GM12874 (cell line): Measurements from ENCODE around the gene SLC6A17.

ENCODE experiments used
- TF ChIP-seq, protein P1 (sequence below): IDR thresholded peaks from 2 replicates; pipeline ENCODE4 v1.5.1; 2011; ENCODE audit warnings: low read depth, mild to moderate bottlenecking, control low read depth, low read length, moderate library complexity; ENCODE audit not compliant: insufficient read depth

Gene SLC6A17

DNA sequence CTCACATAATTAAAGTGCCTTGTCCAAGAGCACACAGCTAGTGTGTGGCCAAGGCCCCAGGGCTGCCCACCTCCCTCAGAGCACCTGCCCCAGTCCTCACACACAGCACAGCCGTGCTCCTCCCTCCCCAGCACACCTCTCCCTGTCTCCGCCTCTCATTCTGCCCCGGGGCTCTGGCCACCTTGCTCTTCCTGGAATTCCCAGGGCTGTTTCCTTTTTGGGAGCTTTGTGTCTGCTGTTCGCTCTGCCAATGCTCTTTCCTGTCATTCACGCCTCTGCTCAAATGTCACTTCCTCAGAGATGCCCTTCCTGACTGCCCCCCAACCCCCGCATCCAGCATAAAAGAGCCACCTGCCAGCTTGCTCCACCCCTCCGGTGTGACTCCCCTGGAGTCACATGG lies 13.3 kb downstream of the SLC6A17 start:
- TF ChIP-seq, protein P1, sequence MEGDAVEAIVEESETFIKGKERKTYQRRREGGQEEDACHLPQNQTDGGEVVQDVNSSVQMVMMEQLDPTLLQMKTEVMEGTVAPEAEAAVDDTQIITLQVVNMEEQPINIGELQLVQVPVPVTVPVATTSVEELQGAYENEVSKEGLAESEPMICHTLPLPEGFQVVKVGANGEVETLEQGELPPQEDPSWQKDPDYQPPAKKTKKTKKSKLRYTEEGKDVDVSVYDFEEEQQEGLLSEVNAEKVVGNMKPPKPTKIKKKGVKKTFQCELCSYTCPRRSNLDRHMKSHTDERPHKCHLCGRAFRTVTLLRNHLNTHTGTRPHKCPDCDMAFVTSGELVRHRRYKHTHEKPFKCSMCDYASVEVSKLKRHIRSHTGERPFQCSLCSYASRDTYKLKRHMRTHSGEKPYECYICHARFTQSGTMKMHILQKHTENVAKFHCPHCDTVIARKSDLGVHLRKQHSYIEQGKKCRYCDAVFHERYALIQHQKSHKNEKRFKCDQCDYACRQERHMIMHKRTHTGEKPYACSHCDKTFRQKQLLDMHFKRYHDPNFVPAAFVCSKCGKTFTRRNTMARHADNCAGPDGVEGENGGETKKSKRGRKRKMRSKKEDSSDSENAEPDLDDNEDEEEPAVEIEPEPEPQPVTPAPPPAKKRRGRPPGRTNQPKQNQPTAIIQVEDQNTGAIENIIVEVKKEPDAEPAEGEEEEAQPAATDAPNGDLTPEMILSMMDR, result no peak

DNA sequence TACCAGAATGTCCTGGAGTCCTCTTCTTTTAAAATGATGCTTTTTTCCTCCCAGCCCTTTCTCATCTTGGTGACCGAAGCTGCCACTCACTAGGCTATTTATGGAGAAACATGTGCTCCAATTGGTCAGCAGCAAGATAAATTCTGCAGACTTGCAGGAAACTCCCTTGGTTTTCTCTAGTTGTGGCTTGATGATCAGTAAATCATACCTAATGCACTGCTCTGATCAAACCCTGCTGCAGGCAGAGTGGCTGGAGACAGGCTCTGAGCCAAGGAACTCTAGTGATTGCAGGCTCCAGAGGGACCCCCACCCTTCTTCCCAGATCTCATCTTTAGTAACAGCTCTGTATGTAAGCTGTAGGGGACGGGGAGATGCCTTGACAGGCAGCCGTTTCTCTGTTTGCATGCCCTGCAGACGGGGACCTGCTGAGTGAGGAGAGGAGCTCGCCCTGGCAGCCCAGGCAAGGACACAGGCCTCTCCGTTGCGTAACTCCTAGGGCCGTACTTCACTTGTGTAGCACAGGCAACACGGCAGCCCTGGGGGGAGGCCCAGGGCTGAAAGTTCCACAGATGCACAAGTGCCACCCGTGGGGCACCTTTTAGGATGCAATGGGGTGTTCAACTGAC lies 14.5 kb downstream of the SLC6A17 start:
- TF ChIP-seq, protein P1, result no peak

GRCh38 chr1:110165761-110166231 lies 15.5 kb downstream of the SLC6A17 start:
- TF ChIP-seq, protein P1, result no peak

DNA sequence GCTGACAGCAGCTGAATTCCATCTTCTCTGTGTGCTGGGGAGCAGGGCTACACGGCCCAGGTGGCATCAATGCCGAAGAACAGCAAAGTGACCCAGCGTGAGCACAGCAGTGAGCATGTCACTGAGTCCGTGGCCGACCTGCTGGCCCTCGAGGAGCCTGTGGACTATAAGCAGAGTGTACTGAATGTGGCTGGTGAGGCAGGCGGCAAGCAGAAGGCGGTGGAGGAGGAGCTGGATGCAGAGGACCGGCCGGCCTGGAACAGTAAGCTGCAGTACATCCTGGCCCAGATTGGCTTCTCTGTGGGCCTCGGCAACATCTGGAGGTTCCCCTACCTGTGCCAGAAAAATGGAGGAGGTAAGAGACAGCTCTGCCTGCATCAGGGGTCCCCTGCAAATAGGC lies 16.6 kb downstream of the SLC6A17 start:
- TF ChIP-seq, protein P1, result no peak

DNA sequence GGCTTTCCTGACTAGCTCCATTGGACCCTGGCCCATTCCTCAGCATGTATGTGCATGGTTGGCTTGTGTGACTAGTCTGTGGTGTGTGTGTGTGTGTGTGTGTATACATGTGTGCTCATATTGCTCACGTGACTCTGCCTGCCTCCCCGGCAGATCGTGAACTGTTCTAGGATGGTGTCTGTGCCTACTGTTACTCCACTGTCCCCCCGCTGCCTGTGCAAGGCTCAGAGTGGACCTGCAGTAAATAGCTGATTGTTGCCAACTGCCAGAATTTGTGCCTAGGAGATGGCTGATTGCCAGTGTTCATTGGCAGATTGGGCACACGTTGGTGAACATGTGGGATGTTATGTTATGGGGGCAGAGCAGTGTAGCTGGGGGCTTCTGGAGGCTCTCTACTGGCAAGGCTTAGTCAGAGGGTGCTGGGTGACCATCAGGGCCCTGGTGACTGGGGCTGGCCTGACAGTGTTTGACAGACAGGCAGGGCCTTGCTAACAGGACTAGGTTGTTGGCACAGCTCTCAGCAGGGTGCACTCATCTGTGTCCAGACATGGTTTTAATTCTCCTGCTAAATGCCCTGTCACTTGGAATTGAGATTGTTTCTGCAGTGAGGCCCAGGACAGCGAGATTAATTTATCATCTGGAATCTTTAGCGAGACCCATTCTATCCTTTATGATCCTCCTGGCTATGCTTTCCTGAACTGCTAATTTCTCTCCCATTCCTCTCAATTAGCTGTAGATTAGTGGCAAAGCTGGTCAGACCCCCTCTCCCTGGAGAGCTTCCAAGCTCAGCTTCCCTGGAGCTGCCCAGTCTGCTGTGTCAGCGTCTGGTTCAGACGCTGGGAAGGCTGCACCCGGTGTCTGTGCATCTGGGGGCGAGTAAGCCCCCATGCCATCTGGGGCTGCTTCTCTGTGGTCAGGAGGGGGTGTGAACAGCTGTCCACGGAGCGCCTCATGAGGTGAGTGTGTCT lies 20.8 kb downstream of the SLC6A17 start:
- TF ChIP-seq, protein P1, result no peak

DNA sequence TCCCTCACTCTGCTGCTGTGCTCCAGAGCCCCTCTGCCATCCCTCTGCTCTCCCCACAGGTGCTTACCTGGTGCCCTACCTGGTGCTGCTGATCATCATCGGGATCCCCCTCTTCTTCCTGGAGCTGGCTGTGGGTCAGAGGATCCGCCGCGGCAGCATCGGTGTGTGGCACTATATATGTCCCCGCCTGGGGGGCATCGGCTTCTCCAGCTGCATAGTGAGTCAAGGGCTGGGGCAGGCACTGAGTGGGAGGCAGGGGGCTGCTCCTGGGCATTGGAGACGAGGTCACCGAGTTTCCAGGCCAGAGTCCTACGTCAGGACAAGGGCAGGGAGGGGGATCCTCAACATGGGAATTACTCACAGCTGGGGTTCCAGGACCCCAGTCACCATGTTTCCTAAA lies 21.7 kb downstream of the SLC6A17 start:
- TF ChIP-seq, protein P1, result no peak

GRCh38 chr1:110173466-110174105 lies 23.3 kb downstream of the SLC6A17 start:
- TF ChIP-seq, protein P1, result no peak
